Measurements from ENCODE around the gene SLC30A4.
"Not testable (repeated sequence)": the region's sequence is repeated elsewhere in the genome, so short reads cannot be mapped to it uniquely, and the experiment has no call there.

Gene SLC30A4, protein sequence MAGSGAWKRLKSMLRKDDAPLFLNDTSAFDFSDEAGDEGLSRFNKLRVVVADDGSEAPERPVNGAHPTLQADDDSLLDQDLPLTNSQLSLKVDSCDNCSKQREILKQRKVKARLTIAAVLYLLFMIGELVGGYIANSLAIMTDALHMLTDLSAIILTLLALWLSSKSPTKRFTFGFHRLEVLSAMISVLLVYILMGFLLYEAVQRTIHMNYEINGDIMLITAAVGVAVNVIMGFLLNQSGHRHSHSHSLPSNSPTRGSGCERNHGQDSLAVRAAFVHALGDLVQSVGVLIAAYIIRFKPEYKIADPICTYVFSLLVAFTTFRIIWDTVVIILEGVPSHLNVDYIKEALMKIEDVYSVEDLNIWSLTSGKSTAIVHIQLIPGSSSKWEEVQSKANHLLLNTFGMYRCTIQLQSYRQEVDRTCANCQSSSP

GRCh38 chr15:45522328-45523165, at the start of gene SLC30A4:
Gene SLC30A4, minus strand, starts transcription at chr15:45522755. Its CDS starts 401 bp downstream, at chr15:45522354.
- DNase-seq (ENCODE audit: low read depth) = peak; percentile 45

DNA sequence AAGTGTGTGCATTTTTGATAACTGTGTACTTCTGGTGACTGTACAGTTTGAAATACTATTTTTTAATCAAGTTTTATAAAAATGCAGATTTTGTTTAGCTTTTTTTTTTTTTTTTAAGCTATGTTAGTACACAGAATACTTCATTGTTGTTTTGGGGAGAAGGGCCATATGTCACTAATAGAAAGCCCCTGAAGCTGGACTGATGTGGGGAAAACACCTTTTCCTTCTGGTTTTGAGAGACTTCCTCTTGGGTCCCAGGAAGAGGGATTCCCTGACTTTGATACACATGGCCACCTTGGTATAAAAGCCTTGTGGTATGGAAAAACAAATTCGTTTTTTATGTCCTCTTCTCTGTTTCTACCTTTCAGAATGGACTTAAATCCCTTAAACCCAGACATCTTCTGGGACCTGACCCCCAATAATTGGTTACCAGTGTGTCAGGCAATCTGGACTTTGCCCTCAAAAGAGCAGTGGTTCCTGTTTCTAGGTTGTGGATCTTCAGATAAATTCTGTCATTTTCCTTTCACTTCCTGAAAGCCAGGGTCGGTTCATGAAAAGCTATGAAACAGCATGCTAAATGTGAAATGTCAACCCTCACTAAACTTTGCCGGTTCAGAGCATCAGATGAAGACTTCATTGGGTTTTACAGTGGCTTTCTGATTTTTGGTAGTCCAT, 33.5 kb upstream of the SLC30A4 start:
- no peak for DNase-seq (ENCODE audit: low read depth)

- no peak for DNase-seq (ENCODE audit: low read depth)
These were observed 29.1 kb upstream of the SLC30A4 start for GRCh38 chr15:45551676-45552075.

DNA sequence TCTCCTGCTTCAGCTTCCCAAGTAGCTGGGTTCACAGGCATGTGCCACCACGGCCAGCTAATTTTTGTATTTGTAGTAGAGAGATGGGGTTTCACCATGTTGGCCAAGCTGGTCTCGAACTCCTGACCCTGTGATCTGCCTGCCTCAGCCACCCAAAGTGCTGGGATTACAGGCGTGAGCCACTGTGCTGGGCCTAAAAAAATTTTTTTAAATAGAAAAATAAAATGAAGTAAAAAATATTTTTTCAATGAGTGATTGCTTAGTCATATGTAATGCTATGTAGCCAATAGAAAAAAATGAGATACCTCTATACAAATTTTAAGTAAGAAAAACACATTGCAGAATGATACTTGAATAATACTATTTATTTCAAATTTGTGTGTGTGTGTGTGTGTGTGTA, 27.9 kb upstream of the SLC30A4 start:
- DNase-seq (ENCODE audit: low read depth) = no peak

DNA sequence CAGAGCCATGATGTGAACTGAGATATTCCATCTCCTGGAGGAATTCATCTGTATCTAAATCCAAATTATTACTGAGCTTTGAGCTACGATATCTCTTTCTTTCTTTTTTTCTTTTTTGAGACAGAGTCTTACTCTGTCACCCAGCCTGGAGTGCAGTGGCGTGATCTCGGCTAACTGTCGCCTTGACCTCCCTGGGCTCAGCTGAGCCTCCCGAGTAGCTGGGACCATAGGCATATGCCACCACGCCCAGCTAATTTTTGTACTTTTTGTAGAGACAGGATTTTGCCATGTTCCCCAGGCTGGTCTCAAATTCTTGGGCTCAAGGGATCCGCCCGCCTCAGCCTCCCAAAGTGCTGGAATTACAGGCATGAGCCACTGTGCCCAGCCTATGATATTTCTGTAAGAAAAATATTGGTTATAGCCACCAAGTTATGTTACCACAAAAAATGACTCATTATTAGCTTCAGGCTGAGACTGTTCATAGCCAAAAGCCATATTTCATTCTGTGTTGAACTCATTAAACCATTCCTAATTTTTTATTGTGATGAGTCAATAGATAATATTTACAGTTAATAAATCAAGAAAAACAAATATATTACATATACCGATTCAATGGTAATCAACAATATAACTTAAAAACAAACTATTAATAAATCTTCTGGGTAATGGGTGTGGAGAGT, 27.1 kb upstream of the SLC30A4 start:
- DNase-seq (ENCODE audit: low read depth) = no peak

DNA sequence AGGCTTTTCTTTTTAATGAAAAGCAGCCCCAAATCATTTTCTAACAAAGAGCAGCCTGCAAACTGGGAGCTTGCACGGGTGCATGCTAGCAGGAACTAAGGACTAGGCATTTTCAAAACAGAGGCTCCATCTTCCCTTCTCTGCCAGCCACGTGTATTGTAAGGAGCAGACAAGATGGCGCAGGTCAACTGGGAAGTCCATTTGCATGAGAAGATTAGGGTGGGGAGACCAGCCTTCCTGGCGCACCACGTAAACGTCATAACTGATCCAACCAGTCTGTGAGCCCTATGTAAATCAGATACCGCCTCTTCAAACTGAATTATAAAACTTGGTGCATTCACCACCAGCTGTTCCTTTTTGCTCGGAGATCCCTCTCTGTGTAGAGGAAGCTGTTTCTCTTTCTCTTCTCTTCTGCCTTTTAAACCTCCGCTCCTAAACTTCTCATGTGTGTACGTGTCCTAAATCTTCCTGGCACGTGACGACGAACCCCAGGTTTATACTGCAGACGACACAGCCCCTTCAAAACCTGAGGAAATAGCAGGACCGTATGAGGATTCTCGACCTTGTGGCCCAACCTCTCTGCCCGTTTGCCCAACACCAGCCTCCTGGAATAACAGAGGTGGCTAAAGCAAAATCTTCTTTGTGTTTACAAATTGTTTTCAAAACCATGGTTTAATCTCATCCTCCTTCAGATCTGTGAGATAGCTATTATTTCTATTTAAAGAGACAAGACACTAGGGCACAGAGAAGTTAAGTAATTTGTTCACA, 26.4 kb upstream of the SLC30A4 start:
- no peak for DNase-seq (ENCODE audit: low read depth)

DNA sequence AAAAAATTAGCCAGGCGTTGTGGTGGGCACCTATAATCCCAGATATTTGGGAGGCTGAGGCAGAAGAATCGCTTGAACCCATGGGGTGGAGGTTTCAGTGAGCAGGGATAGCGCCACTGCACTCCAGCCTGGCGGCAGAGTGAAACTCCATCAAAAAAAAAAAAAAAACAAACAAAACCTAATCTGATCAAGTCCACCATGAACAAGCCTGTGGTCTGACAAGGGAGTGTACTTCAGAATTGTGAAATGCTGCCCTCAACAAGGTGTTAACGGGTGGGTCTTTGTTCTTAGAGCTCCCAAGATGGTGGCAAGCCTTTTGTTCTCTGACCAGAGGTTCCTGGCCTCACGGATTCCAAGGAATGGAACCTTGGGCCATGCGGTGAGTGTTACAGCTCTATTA, 24.2 kb upstream of the SLC30A4 start:
- DNase-seq (ENCODE audit: low read depth) = no peak

DNA sequence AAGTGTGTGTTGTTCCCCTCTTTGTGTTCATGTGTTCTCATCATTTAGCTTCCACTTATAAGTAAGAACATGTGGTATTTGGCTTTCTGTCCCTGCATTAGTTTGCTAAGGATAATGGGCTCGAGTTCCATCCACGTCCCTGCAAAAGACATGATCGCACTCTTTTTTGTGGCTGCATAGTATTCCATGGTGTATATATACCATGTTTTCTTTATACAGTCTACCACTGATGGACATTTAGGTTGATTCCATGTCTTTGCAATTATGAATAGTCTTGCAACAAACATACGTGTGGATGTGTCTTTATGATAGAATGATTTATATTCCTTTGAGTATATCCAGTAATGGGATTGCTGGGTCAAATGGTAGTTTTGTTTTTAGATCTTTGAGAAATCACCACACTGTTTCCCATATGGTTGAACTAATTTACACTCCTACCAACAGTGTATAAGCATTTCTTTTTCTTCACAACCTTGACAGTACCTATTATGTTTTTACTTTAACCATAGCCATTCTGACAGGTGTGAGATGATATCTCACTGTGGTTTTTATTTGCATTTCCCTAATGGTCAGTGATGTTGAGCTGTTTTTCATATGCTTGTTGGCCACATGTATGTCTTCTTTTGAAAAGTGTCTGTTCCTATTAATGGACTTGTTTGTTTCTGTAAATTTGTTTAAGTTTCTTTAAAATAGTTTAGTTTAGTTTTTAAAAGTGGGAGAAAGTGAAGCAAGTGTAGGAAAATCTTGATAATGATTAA, 21.9 kb upstream of the SLC30A4 start:
- no peak for DNase-seq (ENCODE audit: low read depth)

DNA sequence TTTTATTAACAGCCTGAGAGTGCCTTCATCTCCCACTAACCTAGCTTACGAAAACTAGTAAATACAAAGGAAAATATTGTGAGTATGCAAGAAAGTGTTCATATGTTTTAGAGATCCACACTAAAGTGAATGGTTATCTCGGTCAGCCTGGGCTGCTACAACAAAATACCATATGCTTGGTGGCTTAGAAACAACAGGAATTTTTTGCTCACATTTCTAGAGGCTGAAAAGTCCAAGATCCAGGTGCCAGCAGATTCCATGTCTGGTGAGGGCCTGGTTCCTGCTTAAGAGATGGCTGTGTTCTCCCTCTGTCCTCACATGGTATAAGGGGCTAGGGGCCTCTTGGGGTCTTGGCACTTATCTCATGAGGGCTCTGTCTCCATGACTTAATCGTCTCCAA, 20.5 kb upstream of the SLC30A4 start:
- no peak for DNase-seq (ENCODE audit: low read depth)

- DNase-seq (ENCODE audit: low read depth) = no peak
These were observed 18.0 kb upstream of the SLC30A4 start for GRCh38 chr15:45540531-45540930.

- DNase-seq (ENCODE audit: low read depth) = no peak
These were observed 17.1 kb upstream of the SLC30A4 start for GRCh38 chr15:45539680-45540079.

DNA sequence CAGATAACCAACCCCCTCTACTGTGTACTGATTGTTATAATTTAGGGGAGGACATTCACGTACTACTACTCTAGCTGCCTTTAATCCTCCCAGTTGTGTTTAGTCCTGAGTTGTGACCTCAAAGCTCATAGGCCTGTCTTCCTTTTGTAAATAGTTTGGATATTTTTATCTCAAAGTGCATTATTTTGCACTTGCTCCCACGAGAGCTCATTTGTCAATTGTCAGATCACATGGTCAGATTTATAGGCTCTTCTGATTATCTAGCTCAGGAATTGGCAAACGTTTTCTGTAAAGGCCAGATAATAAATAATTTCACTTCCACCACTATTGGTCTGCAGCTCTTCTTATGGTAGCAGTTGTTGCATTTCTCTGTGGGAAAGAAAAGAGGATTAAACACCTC, 14.4 kb upstream of the SLC30A4 start:
- no peak for DNase-seq (ENCODE audit: low read depth)

DNA sequence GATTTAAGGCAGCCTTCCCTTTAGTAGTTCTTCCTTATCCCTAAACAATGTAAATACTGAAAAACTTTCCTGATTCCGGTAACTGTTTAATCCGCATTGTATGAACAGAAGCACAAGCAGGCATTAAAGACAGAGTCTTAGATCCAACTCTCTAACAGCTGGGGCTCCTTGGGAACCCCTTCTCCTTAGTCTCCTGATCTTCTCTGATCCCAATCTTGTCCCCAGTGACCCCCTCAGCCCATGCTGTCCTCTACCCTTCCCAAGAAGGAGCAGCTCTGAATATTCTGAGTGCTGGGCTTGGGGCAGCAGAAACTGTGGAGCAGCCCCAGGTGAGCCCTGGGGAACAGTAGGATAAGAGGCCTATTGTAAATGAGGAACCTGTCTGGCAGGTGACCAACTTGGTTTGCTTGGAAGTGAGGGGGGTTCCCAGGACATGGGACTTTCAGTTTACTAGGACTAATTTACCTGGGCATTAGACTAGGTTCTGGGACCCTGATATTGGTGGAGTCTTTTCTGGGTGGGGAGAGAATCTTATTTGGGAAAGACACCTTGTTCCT, 13.0 kb upstream of the SLC30A4 start:
- no peak for DNase-seq (ENCODE audit: low read depth)

- no peak for DNase-seq (ENCODE audit: low read depth)
These were observed 12.3 kb upstream of the SLC30A4 start for GRCh38 chr15:45534821-45535220.

DNA sequence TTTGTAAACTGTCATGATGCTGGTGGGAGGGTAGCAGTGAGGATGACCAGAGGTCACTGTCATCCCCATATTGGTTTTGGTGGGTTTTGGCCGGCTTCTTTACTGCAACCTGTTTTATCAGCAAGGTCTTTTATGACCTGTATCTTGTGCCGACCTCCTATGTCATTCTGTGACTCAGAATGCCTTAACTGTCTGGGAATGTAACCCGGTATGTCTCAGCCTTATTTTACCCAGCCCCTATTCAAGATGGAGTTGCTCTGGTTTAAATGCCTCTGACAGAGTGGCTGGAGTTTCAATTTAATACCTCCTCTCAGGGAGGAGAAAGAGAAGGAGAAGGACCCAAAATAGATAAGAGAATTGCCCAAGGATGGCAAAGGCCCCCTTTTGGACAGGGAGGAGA, 10.3 kb upstream of the SLC30A4 start:
- not testable (repeated sequence) for DNase-seq (ENCODE audit: low read depth)

GRCh38 chr15:45529613-45530012, 7.1 kb upstream of the SLC30A4 start:
- no peak for DNase-seq (ENCODE audit: low read depth)

DNA sequence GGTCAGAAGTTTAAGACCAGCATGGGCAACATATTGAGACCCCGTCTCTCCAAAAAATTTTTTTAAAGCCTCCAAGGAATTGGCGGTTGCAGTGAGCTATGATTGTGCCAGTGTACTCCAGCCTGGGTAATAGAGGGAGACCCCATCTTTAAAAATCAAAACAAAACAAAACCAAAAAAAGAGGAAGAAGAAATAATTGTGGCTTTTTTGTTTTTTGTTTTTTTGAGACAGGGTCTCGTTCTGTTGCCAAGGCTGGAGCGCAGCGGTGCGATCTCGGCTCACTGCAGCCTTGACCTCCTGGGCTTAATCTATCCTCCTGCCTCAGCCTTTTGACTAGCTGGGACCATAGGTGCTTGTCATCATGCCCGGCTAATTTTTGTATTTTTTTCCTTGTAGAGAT, 4.5 kb upstream of the SLC30A4 start:
- DNase-seq (ENCODE audit: low read depth) = no peak

DNA sequence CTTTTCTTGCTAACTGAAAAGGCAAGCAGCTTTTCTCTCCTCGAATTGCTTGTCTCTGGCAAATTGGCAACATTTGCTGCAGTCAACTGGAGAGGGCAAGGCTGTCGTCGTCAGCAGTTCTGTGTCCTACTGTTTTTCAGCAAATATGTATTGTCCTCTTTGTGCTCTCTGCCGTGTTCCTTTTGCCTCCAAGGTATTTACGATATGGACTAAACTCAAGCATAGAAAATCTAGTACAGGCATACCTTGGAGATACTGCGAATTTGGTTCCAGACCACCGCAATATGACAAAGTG, 558 bp upstream of the SLC30A4 start:
- no peak for DNase-seq (ENCODE audit: low read depth)

DNA sequence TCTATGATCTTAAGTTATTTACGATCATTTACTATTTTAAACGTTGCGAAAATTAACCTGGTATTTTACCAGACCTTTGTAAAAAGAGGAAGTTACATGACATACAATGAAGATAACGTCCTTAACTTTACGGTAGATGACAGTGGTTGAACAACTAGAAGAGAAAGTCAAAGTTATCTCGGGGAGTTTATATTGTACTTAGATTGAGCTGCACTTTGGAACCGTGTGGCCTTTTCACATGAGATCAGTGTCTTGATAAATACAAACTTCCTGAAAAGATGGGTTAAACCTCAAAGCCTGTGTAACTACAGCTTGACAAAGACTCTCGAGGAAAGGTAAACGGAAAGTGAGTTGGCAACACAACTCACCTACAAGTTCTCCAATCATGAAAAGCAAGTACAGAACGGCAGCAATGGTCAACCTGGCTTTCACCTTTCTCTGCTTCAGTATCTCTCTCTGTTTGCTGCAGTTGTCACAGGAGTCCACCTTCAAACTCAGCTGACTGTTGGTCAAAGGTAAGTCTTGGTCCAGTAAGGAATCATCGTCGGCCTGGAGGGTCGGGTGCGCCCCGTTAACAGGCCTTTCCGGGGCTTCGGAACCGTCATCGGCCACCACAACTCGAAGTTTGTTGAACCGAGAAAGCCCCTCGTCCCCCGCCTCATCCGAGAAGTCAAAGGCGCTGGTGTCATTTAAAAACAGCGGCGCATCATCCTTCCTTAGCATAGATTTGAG, 793 bp downstream of the SLC30A4 start:
- no peak for DNase-seq (ENCODE audit: low read depth)
